Measurements from ENCODE around the gene FBXO31.
"Not testable (repeated sequence)": the region's sequence is repeated elsewhere in the genome, so short reads cannot be mapped to it uniquely, and the experiment has no call there.

Gene FBXO31

DNA sequence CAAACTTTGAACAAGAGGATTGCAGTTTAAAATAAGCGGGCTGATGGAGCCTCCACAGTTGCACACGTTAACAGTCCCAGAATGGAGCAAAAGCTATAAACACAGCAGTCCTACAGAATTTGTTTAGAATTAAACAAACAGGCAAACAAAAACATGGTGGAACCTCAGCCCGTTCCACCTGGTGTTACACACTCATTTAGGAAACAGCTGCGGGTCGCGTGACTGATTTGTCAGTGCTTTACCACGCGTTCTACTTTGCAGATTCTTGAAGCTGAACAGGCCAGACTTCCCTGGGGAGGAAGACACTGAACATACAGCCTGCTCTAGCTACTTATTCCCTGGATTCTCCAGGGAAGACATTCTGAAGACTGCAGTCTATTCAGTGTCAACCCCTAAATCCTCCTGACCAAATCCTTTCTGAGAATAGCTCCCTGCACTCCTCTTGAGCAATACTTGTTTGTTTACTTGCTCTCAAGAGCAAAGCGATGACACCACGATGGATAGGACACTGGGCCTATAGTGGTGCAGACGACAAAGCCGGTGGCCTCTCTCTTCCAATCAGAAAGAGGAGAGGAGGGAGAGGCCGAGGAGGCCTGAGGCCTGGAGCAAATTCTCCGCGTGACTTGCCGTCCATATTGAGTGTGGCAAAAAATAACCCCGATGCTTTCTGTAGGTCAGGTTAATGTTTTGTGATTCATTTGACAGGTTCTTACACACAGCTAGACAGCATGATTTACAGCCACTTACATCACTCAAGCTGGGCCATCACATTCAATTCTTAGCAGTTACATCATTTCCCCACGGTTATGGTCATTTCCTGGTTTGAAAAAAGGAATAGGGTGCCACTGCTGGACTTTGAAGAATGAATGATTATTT, 4.6 kb upstream of the FBXO31 start:
- in situ Hi-C loops (cut with HindIII; ENCODE audit: low sequenced_read_pairs): no loop called here

DNA sequence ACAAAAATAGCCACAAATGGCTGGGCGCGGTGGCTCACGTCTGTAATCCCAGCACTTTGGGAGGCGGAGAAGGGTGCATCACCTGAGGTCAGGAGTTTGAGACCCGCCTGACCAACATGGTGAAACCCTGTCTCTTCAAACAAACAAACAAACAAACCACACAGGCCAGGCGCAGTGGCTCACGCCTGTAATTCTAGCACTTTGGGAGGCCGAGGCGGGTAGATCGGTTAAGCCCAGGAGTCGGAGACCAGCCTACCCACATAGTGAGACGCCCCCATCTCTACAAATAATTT, 1.2 kb upstream of the FBXO31 start:
- in situ Hi-C loops (cut with HindIII; ENCODE audit: low sequenced_read_pairs): not testable (repeated sequence)

DNA sequence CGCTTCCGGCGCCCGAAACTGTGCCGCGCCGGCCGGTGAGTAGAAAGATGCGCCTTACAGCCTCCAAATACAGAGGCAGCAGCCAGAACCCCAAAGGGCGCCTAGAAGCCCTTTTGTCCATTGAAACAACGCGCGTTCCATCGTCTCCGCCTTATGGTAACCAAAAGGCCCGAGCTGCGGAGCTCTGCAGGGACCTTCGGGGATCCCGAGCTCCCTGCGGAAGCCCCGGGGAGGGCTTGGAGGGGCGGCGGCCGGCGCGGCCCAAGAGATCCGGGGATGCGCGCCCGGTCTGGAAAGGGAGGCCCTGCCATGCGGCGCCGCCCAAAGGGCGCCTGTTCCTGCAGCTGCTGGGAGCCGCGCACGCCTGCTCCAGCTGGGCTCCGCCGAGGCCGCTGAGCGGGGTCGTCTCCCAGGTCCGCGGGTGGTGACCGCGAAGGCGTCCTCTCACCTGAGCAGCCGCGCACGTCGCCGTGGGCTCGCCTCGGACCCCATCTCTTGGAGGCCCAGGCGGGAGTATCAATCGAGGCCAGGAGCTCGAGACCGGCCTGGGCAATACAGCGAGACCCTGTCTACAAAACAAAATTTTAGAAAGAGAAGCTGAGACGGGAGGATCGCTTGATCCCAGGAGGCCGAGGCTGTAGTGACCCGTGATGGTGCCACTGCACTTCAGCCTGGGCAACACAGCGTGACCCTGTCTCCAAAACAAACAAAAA, 742 bp upstream of the FBXO31 start:
- in situ Hi-C loops (cut with HindIII; ENCODE audit: low sequenced_read_pairs): no loop called here

GRCh38 chr16:87382023-87382785, 1.4 kb downstream of the FBXO31 start:
- in situ Hi-C loops (cut with HindIII; ENCODE audit: low sequenced_read_pairs): no loop called here

DNA sequence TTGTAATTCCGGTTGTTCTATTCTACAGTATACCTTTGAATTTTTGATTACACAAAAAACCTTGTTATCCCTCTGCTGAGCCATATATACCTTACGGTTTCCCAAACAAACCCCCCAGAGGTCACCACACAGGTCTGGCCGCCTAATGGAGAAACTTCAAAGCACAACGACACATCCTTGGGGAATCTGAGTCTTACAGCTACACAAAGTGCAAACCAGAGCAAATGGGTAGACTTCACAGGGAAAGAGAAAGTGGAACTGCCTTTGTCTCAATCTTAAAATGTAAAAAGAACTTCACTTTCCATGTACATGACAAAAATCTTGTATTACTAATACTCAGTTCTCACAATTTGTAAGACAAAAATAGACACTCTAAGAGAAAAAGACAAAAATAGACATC, 2.7 kb downstream of the FBXO31 start:
- in situ Hi-C loops (cut with HindIII; ENCODE audit: low sequenced_read_pairs): no loop called here

DNA sequence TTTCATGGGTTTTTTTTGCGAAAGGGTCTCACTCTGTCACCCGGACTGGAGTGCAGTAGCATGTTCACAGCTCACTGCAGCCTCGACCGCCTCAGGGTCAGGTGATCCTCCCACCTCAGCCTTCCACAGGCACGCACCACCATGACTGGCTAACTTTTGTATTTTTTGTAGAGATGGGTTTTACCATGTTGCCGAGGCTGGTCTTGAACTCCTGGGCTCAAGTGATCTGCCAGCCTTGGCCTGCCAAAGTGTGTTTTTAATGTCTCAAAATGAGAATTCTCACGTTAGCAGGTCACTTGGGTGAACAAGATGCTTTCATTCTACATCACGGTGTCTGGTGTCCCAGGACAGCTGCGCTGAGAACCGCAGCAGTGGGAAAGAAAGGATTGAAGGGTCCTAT, 3.2 kb downstream of the FBXO31 start:
- in situ Hi-C loops (cut with HindIII; ENCODE audit: low sequenced_read_pairs): no loop called here

- in situ Hi-C loops (cut with HindIII; ENCODE audit: low sequenced_read_pairs): not testable (repeated sequence)
Measured at GRCh38 chr16:87379312-87379752, 4.2 kb downstream of the FBXO31 start.

GRCh38 chr16:87376660-87377059, 6.9 kb downstream of the FBXO31 start:
- in situ Hi-C loops (cut with HindIII; ENCODE audit: low sequenced_read_pairs): no loop called here

DNA sequence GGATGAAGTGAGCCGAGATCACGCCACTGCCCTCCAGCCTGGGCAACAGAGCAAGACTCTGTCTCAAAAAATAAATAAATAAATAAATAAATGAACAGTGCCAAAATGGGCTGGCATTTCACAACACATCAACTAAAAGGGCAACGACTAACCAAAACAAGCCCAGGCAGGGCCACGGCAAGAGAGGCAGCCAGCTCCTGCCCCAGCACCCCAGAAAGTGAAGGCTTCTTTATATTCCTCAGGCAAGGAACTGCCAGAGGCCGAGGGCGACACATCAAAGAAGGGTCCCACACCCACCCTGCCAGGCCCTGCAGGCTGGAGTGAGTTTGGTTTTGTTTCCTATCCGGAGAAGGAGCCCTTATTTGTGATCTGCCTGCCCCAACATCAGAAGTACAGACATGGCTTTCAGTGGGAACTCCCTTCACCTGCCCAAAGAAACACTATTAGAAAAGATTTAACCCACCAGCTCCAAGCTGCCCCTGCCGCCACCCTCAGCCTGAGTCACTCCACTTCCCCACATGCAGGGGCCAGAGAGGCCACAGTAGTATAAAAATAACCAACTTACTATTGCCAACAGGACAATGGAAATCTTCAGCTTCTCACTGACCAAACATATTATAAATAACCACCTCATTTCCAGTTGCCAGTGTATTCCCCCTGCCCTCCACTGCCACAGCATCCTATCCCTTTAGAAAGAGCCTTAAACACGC, 8.0 kb downstream of the FBXO31 start:
- in situ Hi-C loops (cut with HindIII; ENCODE audit: low sequenced_read_pairs): no loop called here

GRCh38 chr16:87374313-87374712, 9.3 kb downstream of the FBXO31 start:
- in situ Hi-C loops (cut with HindIII; ENCODE audit: low sequenced_read_pairs): no loop called here

- in situ Hi-C loops (cut with HindIII; ENCODE audit: low sequenced_read_pairs): no loop called here
Measured at GRCh38 chr16:87372305-87372704, 11.3 kb downstream of the FBXO31 start.

DNA sequence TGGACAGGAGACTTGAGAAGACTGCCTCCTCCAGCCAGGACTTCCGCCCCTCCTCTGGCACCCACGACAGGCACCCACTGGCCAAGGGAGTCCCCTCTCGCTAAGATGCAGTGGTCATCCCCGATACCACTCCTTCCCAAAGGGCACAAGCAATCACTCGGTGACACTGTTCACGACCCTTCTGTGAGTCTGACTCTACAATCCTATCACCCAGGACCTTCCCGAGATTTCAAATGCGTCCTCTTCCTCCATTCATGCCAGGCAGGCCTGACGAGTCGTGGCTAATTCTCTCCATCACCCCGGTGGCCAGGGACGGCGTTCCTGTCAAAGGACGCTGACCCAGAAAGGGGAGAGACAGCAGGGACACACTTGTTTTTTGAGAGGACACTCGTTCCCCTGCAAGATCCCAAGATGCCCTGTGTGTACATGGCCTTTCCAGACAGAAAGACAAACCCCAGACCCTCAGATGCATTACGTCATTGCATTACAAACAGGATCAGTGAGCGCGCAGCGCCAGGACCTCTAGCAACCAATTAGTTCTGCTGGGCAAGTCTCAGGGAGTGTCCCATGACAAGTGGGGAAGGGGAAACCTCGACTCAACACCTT, 12.2 kb downstream of the FBXO31 start:
- in situ Hi-C loops (cut with HindIII; ENCODE audit: low sequenced_read_pairs): no loop called here

- in situ Hi-C loops (cut with HindIII; ENCODE audit: low sequenced_read_pairs): no loop called here
Measured at GRCh38 chr16:87369796-87370719, 13.5 kb downstream of the FBXO31 start.

GRCh38 chr16:87369117-87369765, 14.3 kb downstream of the FBXO31 start:
- in situ Hi-C loops (cut with HindIII; ENCODE audit: low sequenced_read_pairs): no loop called here

DNA sequence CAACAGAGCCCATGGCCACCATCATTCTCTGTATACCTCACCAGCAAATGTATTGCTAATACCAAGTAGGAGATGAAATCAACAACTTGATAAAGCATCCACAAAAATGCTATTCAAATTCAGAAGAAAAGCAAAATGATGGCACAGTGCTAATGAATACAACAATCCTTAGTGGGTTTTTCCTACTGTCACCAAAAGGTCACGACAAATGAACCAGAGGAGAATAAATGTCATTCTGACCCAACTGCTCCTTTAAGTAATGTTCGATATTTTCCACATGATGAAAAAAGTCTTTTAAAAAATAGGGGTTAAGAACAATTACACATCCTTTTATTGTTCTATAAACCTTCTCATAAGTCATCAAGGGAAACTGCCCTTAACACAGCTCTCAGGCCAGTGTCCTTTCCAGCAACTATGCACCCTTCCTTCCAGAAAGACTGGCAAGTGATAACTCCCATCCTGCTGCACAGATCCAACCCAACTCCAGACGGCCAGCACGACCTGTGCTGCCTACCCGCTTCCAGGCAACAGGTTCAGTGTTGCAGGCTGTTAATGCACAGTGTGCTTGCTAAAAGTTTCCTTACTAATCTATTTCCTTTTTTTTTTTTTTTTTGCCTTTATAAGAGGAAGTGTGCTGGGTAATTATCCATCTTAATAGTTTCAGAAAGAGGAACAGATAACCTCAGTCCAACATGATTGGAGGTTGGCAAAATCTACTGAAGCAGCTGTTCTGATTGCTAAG, 15.4 kb downstream of the FBXO31 start:
- in situ Hi-C loops (cut with HindIII; ENCODE audit: low sequenced_read_pairs): no loop called here

GRCh38 chr16:87367529-87367928, 16.0 kb downstream of the FBXO31 start:
- in situ Hi-C loops (cut with HindIII; ENCODE audit: low sequenced_read_pairs): no loop called here

DNA sequence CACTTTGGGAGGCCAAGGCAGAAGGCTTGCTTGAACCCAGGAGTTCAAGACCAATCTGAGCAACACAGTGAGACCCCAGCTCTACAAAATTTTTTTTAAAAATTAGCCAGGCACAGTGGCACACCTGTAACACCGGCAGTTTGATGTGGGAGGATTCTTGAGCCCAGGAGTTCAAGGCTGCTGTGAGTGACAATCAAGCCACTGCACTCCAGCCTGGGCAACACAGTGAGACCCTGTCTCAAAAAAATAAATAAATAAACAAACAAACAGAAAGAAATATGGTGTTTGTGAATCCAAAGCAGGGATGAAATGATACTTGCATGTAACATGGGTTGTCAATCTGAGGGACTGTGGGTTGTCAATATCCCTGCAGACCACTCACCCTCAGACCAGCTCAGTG, 16.6 kb downstream of the FBXO31 start:
- in situ Hi-C loops (cut with HindIII; ENCODE audit: low sequenced_read_pairs): no loop called here

DNA sequence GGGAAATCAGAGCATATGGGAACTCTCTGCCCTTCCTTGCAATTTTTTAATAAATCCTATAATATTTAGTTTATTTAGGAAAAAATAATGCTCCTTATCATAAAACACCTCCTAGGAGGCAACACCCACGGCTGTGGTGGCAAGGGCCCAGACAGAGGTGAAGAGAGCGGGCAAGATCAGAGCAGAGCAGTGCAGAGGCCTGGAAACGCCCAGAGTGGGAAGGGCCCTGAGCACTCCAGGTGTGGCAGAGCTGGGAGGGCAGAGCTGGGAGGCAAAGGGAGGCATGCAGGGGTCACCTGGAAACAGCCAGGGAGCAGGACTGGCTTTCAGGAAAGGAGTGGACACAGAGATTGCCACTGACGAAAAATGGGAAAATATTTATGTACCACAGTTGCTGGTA, 17.3 kb downstream of the FBXO31 start:
- in situ Hi-C loops (cut with HindIII; ENCODE audit: low sequenced_read_pairs): no loop called here

Data from DLD1 (cell line).